Measurements from ENCODE around the gene EXTL1.

EXTL1 gene

DNA sequence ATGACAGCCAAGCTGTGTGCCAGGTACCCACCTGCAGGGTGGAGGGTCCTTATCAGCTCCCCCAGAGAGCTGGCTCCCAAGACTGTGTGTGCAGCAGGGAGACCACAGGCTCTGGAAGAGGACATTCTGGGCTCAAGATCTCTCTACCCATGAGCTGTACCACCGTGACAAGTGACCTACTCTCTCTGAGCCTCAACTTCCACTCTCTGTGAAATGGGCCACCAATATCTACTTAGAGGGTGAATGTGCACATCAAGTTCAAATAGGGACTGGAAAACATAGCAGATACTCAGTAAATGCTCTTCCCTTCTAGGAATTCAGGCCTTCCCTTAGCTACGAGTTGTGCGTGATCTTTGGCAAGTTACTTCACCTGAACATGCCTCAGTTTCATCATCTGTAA lies 22.8 kb downstream of the EXTL1 start:
- DNase-seq (ENCODE audit: low read depth) = no peak

DNA sequence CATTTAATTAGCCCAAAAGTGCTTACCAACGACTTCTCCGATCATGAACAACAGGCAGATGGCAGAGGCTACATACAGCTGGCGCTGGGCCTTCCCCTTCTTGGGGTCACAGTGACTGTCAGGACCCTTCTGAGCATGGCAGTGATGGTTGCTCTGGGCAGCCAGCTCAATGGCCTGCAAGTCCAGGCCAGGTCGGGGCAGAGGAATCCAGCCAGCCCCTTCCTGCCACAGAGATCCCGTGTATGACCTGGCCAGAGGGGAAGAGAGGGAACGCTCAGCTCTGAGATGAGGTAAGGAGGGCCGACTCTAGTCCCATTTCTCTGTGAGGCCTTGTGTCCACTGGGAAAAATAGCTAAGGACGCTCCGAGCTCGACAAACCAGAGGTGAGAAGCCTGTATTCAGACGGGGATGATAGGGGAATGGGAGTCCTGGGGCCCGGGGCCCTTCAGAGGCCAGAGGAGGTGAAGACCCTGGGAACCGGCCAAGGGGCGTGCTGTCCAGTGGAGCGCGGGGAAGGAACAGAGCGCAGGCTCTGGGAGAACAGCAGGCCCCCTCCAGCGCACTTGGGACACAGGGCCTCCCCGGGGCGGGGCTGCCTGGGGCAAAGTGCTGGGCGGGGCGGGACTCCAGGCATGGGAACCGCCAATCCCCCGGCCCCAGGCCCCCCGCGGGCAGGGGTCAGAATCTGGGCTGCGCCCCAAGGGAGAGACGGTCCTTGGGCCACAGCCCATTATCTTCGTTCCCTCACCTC lies 23.6 kb downstream of the EXTL1 start:
- no peak for DNase-seq (ENCODE audit: low read depth)

DNA sequence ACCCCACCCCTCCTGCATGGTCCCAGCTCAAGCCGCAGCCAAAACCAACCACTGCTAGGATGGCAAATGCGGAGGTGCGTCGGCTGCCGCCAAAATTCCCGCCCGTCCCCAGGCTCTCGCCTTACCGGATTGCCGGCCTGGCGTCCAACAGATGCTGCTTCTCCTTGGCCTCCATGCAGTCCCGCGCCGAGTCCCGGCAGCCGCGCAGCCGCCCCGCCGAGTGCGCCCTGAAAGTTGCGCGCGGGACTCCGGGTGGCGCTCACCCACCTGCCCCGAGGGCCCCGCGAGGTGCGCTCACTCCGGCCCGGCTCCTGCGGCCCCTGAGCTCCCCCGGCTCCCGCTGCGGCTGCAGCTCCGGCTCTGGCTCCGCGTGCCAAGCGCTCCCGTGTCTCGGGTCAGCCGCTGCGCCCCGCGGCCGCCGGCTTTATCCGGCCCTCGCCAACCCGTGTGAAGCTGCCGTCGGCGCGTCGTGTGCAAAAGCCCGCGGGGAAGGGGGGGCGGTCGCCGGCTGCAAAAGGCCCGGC lies 24.2 kb downstream of the EXTL1 start, which contains the start of gene SLC30A2:
Gene SLC30A2 (minus strand): TSS at position 397 of the 524 bp plus-strand sequence. CDS start 222 bp downstream, at position 175.
- no peak for DNase-seq (ENCODE audit: low read depth)

DNA sequence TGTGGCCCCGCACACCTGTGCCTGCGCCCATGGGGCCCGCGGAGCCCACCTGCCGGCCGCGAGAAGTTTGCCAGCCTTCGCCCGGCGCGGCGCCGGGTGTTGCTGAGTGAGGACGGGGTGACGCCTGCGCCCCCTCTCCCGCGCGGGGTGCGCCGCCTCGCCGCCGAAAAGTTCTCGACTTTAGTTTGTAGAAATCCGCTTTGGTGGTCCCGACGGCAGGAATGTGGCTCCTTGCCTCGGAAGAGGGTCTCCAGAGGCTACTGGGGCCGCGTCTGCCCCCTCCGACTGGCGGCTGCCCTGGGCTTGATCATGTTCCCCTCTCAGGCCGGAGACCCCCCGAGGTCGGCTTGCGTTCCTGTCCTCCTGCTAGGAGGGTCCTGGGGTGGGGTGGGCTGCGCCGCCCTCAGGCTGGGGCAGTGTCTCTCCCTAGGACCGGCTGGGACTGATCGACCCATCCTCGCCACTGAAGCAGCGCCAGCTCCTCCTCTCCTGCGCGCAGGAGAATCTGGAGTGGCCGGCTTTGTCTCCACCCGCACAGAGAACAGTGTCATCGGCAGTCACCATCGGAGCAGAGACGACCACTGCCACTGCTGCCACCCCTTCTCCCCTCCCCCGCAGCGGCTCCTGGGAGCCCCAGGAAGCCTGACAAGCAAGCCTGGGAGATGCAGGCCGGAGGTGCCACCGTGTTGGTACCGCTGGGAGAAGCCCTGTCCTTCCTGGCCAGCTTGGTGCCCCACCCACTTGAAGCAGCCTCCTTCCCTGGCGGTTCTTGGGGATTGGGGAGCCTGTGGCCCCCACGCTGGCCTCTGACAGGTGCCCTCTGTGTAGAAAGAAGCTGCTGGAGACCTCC lies 24.9 kb downstream of the EXTL1 start:
- no peak for DNase-seq (ENCODE audit: low read depth)

DNA sequence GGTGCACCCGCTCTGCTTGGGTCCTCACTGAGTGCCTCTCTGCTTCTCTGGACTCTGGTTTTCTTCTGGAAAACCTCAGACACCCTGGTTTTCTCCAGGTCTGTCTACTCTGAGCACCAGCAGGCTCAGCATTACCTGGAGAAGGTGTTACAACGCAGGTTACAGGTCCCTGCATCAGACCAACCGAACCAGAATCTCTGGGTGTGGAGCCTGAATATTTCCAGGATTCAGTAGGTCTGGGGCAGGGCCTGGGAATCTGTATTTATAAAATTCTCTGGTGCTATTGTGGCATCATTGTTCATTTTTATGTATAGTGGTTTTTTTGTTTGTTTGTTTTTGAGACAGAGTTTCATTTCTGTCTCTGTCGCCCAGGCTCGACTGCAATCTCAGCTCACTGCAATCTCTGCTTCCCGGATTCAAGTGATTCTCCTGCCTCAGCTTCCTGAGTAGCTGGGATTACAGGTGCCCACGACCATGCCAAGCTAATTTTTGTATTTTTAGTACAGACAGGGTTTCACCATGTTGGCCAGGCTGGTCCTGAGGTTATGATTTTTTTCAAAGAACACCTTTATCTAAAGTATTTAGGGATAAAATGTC lies 25.8 kb downstream of the EXTL1 start:
- DNase-seq (ENCODE audit: low read depth) = no peak

DNA sequence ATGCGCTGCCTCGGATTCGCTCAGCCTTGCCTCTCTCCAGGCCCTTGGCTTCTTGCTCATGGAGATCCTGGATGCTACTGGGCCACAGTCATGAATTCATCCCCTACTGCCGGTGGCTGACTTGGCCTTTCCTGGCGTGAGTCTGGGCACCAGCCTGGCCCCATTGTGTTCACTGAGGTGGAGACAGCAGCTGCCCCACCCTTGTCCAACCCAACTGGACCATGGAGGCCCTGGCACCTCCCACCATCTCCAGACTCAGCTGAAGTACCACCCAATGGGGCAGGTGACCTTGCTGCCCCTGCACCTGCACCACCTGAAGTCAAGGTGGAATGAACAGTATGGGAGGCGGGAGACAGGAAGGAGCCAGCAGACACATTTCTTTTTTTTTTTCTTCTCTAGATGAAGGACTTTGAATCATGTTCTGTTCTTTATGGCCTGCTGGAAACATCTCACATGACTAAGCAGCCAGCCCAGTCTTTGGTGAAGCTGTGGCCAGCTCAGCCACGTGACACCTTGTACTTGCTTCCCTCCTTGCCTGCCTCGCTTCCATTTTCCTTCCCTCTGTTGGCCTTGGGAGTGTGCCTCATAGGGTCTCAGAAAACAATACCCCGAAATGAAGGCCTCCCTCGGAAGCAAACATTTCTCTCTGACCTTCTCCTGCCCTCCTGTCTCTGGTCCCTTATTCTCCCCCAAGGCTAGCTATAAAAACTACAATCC lies 28.1 kb downstream of the EXTL1 start:
- no peak for DNase-seq (ENCODE audit: low read depth)

DNA sequence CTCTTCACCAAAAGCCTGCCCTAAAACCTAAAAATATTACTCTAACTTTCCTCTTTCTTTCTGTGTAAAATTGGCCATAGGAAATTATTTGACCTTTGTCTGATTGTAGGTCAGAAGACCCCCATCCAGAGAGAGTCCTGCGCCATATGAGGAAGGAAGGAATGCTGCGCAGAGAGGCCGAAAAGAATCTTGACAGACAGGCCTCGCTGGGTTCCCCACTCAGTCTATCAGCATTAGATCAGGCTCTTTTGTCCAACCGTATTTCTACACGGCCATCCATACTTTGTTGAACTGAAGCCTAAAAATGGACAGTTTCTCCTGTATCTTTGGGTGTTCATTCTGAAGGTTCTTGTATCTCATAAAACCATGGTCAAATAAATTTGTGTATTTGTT lies 28.7 kb downstream of the EXTL1 start:
- DNase-seq (ENCODE audit: low read depth) = no peak

- DNase-seq (ENCODE audit: low read depth) = no peak
These were observed 32.4 kb downstream of the EXTL1 start for GRCh38 chr1:26053718-26054560.

DNA sequence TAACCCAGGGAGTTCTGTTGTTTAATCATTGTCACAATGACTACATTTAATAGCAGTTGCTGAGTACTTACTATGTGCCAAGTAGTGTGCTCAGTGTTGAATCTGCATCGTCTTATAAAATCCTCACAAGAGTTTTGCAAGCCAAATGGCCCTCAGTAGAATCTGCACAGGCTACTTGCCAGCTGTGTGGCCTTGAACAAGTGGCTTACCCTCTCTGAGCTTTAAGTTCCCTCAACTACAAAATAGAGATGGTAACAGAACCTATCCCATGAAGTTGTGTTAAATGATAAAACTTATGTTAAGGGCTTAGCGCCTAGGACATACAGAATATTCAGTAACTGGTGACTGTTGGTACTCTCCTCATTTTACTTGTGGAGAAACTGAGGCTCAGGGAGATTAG lies 33.5 kb downstream of the EXTL1 start:
- DNase-seq (ENCODE audit: low read depth) = no peak

GRCh38 chr1:26057189-26057588 lies 35.6 kb downstream of the EXTL1 start:
- no peak for DNase-seq (ENCODE audit: low read depth)

- no peak for DNase-seq (ENCODE audit: low read depth)
These were observed 36.5 kb downstream of the EXTL1 start for GRCh38 chr1:26058052-26058595.

GRCh38 chr1:26059906-26060305 lies 38.3 kb downstream of the EXTL1 start:
- no peak for DNase-seq (ENCODE audit: low read depth)

DNA sequence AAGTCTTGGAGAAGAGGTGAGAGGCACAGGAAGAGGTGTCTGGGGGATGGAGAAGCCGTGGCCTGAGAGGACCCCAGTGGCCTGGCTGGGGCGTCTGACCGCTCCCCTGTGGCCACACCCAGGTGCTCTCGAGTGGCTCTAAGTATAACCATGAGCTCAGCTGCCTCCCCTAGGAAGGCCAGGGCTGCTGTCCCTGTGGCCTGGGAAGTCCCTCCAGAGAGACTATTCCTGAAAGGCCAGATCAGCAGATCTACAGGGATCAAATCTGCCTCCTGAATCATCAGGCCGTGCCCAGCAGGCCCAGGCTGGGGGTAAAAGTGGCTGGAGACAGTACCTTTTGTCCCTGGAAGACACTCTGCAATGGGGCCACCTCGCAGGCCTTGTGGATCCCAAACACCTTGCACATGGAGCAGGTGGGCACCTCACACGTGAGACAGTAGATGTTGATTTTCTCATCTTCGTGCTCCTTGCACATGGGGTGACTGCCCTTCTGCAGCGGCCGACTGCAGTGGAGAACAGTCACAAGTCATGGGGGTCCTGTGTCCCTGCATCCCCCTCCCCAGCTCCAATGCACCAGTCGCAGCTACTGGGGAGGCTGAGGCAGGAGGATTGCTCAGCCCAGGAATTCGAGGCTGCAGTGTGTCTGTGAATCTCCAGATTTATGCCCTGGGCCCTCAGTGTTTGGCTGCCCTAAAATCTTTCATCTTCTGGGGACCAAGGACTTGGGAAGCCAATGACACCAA lies 39.4 kb downstream of the EXTL1 start:
- no peak for DNase-seq (ENCODE audit: low read depth)

- DNase-seq (ENCODE audit: low read depth) = no peak
These were observed 43.0 kb downstream of the EXTL1 start for GRCh38 chr1:26064553-26064952.

DNA sequence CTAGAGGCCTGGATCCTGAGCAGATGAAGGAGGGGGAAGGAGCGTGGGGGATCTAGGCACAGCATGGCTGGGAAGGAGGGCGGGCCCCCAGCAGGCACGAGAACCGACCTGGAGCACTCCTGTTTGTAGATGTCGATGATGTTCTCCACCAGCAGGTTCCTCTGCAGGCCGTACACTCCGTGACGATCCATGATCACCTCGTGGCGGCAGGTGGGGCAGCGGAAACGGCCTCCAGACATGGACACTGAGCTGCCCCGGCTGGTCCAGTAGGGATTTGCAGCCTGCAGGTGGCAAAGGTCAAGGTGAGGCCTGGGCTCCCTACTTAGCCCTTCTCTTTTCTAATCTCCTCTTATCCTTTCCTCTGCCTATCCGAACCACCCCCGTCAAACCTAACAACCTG lies 44.6 kb downstream of the EXTL1 start:
- DNase-seq (ENCODE audit: low read depth) = no peak

GRCh38 chr1:26066857-26067256 lies 45.3 kb downstream of the EXTL1 start:
- no peak for DNase-seq (ENCODE audit: low read depth)

GRCh38 chr1:26067432-26067911 lies 45.9 kb downstream of the EXTL1 start, which contains the start of gene TRIM63:
TSS of gene TRIM63 (minus strand) at chr1:26067630. CDS start at chr1:26067494, 136 bp downstream.
- DNase-seq (ENCODE audit: low read depth) = no peak

GRCh38 chr1:26069941-26070295 lies 48.3 kb downstream of the EXTL1 start:
- DNase-seq (ENCODE audit: low read depth) = no peak

DNA sequence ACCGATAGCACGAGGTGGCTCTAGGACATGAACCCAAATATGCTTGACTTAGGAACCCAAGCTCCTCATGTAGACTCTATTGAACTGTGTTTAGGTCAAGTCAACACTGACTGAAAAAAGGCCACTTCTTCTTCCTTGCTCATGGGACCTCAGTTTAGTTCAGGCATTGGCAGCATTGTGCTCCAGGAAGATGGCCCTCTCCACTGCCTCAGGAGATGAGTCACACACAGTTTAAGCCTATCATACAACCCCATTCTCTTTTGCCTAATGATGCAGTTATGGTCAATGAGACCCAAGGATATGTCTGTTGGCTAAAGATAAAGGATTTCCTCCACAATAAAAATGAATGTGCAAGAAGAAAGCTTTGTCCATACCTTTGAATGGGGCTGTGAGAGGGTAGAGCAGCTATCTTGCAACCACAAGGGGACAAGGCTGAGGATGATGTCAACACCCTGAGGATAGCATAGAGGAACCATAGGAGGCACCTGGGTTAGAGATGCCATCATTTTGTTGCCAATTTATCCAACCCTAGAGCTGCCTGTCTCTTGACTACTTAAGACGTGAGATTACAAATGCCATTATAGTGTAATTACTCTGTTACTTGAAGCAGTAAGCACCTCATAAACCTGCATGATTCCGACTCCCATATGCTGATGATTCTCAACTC lies 48.9 kb downstream of the EXTL1 start:
- DNase-seq (ENCODE audit: low read depth) = no peak
